Measurements from ENCODE around the gene PCMTD2.

Gene PCMTD2

GRCh38 chr20:64225828-64226598, 29.5 kb upstream of the PCMTD2 start:
- DNase-seq (ENCODE audit: low read depth): no peak
- no peak overlapping the region for H3K4me3 ChIP-seq (ENCODE audit: low read depth, low read length)
- no peak for TF ChIP-seq CTCF (IDR thresholded peaks at IDR 0.05; ENCODE audit: low read depth, low read length)
- TF ChIP-seq MYC (IDR thresholded peaks at IDR 0.05; ENCODE audit: low read depth, low read length): no peak
- no peak for TF ChIP-seq POLR2A (IDR thresholded peaks at IDR 0.05; ENCODE audit: extremely low read depth, insufficient read length)
- TF ChIP-seq, protein P1, sequence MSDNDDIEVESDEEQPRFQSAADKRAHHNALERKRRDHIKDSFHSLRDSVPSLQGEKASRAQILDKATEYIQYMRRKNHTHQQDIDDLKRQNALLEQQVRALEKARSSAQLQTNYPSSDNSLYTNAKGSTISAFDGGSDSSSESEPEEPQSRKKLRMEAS (IDR thresholded peaks at IDR 0.05; ENCODE audit: low read depth, low read length): no peak

GRCh38 chr20:64226686-64227580, 28.6 kb upstream of the PCMTD2 start:
- no peak overlapping the region for H3K4me3 ChIP-seq (ENCODE audit: low read depth, low read length)
- TF ChIP-seq POLR2A (IDR thresholded peaks at IDR 0.05; ENCODE audit: extremely low read depth, insufficient read length): no peak
- TF ChIP-seq MYC (IDR thresholded peaks at IDR 0.05; ENCODE audit: low read depth, low read length): no peak
- TF ChIP-seq CTCF (IDR thresholded peaks at IDR 0.05; ENCODE audit: low read depth, low read length): no peak
- TF ChIP-seq, protein P1 (IDR thresholded peaks at IDR 0.05; ENCODE audit: low read depth, low read length): no peak
- no peak for DNase-seq (ENCODE audit: low read depth)

GRCh38 chr20:64228086-64228653, 27.4 kb upstream of the PCMTD2 start:
- no peak for DNase-seq (ENCODE audit: low read depth)
- no peak overlapping the region for H3K4me3 ChIP-seq (ENCODE audit: low read depth, low read length)
- TF ChIP-seq, protein P1 (IDR thresholded peaks at IDR 0.05; ENCODE audit: low read depth, low read length): no peak
- TF ChIP-seq POLR2A (IDR thresholded peaks at IDR 0.05; ENCODE audit: extremely low read depth, insufficient read length): no peak
- no peak for TF ChIP-seq MYC (IDR thresholded peaks at IDR 0.05; ENCODE audit: low read depth, low read length)

GRCh38 chr20:64228751-64229506, 26.6 kb upstream of the PCMTD2 start:
- no peak for DNase-seq (ENCODE audit: low read depth)

GRCh38 chr20:64229507-64230061, 26.0 kb upstream of the PCMTD2 start:
- TF ChIP-seq POLR2A (IDR thresholded peaks at IDR 0.05; ENCODE audit: extremely low read depth, insufficient read length) (no peak), MYC (IDR thresholded peaks at IDR 0.05; ENCODE audit: low read depth, low read length) (no peak), CTCF (IDR thresholded peaks at IDR 0.05; ENCODE audit: low read depth, low read length) (no peak)
- TF ChIP-seq, protein P1 (IDR thresholded peaks at IDR 0.05; ENCODE audit: low read depth, low read length): no peak
- no peak for DNase-seq (ENCODE audit: low read depth)
- H3K4me3 ChIP-seq (ENCODE audit: low read depth, low read length): no peak overlapping the region

More at GRCh38 chr20:64228751-64229506, 26.6 kb upstream of the PCMTD2 start:
- TF ChIP-seq CTCF (IDR thresholded peaks at IDR 0.05; ENCODE audit: low read depth, low read length): no peak
- TF ChIP-seq POLR2A (IDR thresholded peaks at IDR 0.05; ENCODE audit: extremely low read depth, insufficient read length): no peak
- TF ChIP-seq, protein P1 (IDR thresholded peaks at IDR 0.05; ENCODE audit: low read depth, low read length): no peak
- TF ChIP-seq MYC (IDR thresholded peaks at IDR 0.05; ENCODE audit: low read depth, low read length): no peak
- H3K4me3 ChIP-seq (ENCODE audit: low read depth, low read length): no peak overlapping the region
